ENCODE measurements around the gene TCEANC2.
"Not testable (repeated sequence)": the region's sequence is repeated elsewhere in the genome, so short reads cannot be mapped to it uniquely, and the experiment has no call there.

TCEANC2 gene

DNA sequence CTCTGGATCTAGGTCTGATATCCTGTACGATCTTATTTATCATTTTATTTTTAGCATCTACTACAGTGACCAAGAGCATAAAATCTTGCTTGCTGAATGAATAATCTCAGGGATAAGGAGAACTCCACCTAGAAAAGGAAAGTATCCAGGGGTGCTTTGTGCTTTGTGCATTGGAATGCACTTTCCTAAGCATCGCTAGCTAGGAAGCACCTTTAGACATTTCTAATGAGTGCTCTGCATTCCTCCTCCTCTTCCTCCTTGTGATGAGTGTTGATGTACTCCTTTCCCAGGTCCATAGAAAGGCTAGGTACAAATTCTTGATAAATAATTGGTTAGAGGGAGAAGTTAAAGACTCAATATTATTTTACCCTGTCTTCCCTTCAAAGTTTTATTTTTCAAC is 31.4 kb downstream of the TCEANC2 start:
- Histone ChIP-seq H3K9me3 (ENCODE audit: control insufficient read depth in 1 of 2, low read length in 2 of 2) (no peaks in the 10 kb centered on the region), H3K4me3 (ENCODE audit: low read depth in 1 of 2, low read length in 2 of 2) (no peak overlapping the region), H3K27me3 (ENCODE audit: control insufficient read depth in 1 of 2, insufficient read depth in 2 of 2, low read length in 2 of 2) (no peaks in the 10 kb centered on the region), H3K9ac (ENCODE audit: low read depth in 1 of 2, low read length in 2 of 2) (no peak overlapping the region), H3K36me3 (ENCODE audit: control insufficient read depth in 1 of 2, insufficient read depth in 2 of 2, low read length in 2 of 2) (peaks cover 0 to 4% of the 10 kb centered on the region in 2 donors), H3K27ac (ENCODE audit: low read depth, low read length) (no peak overlapping the region), H3K4me1 (ENCODE audit: control insufficient read depth in 1 of 2, insufficient read depth in 2 of 2, low read length in 2 of 2) (peaks cover 0 to 5% of the 10 kb centered on the region in 2 donors)

DNA sequence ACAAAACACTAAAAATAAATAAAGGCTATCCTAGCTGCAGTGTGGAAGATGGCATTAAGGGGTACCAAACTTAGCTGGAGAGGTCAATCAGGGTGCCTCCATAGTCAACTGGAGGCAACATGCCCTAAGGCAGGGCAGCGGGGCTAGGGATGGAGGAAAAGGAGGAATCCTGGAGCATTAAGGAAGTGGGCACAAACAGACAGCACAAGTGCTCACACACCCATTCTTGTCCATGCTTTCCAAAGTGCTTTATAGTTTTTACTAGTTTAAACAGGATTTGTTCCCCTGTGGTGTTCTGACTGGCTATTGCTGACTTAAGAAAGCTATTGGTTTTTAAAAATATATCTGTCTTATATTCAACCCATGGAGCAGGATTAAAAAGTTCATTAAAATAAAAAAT is 33.3 kb downstream of the TCEANC2 start:
- Histone ChIP-seq H3K9me3 (ENCODE audit: control insufficient read depth in 1 of 2, low read length in 2 of 2) (no peaks in the 10 kb centered on the region), H3K36me3 (ENCODE audit: control insufficient read depth in 1 of 2, insufficient read depth in 2 of 2, low read length in 2 of 2) (peaks cover 0 to 6% of the 10 kb centered on the region in 2 donors), H3K27ac (ENCODE audit: low read depth, low read length) (no peak overlapping the region), H3K4me1 (ENCODE audit: control insufficient read depth in 1 of 2, insufficient read depth in 2 of 2, low read length in 2 of 2) (no peaks in the 10 kb centered on the region), H3K4me3 (ENCODE audit: low read depth in 1 of 2, low read length in 2 of 2) (no peak overlapping the region), H3K9ac (ENCODE audit: low read depth in 1 of 2, low read length in 2 of 2) (no peak overlapping the region), H3K27me3 (ENCODE audit: control insufficient read depth in 1 of 2, insufficient read depth in 2 of 2, low read length in 2 of 2) (no peaks in the 10 kb centered on the region)

DNA sequence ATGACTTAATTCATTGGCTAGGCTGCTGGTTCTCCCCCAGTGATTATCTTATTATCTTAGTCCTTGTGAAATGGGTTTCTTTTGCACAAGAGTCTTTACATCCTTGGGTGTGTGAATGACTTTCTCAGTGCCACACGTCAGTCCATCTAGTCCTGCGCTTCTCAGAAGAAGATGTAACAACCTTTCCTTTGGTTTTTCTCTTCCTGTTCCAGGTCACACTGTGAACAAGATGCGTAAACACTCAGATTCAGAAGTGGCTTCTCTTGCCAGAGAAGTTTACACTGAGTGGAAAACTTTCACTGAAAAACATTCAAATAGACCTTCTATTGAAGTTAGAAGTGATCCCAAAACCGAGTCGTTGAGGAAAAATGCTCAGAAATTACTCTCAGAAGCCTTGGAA is 35.0 kb downstream of the TCEANC2 start:
- no peak overlapping the region for H3K27ac ChIP-seq (ENCODE audit: low read depth, low read length)
- no peaks in the 10 kb centered on the region for H3K4me1 ChIP-seq (ENCODE audit: control insufficient read depth in 1 of 2, insufficient read depth in 2 of 2, low read length in 2 of 2)
- no peak overlapping the region for H3K9ac ChIP-seq (ENCODE audit: low read depth in 1 of 2, low read length in 2 of 2)
- H3K4me3 ChIP-seq (ENCODE audit: low read depth in 1 of 2, low read length in 2 of 2), result no peak overlapping the region
- no peaks in the 10 kb centered on the region for H3K27me3 ChIP-seq (ENCODE audit: control insufficient read depth in 1 of 2, insufficient read depth in 2 of 2, low read length in 2 of 2)
- H3K9me3 ChIP-seq (ENCODE audit: control insufficient read depth in 1 of 2, low read length in 2 of 2), result no peaks in the 10 kb centered on the region
- peaks cover 0 to 6% of the 10 kb centered on the region in 2 donors for H3K36me3 ChIP-seq (ENCODE audit: control insufficient read depth in 1 of 2, insufficient read depth in 2 of 2, low read length in 2 of 2)

DNA sequence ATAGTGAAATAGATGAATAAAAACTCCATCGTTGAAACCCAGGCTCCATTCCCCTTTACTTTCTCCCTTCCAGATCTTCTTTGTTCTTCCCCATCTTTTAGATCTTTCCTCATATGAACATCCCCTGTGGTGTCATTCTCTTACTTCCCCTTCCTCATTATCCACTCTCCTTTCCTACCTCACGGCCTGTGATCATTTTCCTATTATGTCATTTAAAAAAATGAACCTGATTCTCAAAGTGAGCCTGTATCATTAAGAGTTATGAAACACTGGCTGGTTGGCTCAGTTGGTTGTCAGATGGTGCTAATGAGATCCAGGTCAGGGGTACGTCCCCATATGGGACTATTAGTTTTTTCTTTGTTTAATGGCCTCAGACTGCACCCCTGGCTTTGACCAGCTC is 38.3 kb downstream of the TCEANC2 start:
- Histone ChIP-seq H3K9ac (ENCODE audit: low read depth in 1 of 2, low read length in 2 of 2) (no peak overlapping the region), H3K27me3 (ENCODE audit: control insufficient read depth in 1 of 2, insufficient read depth in 2 of 2, low read length in 2 of 2) (no peaks in the 10 kb centered on the region), H3K27ac (ENCODE audit: low read depth, low read length) (no peak overlapping the region), H3K4me1 (ENCODE audit: control insufficient read depth in 1 of 2, insufficient read depth in 2 of 2, low read length in 2 of 2) (peaks cover 26 to 28% of the 10 kb centered on the region in 2 donors), H3K4me3 (ENCODE audit: low read depth in 1 of 2, low read length in 2 of 2) (no peak overlapping the region), H3K9me3 (ENCODE audit: control insufficient read depth in 1 of 2, low read length in 2 of 2) (no peaks in the 10 kb centered on the region), H3K36me3 (ENCODE audit: control insufficient read depth in 1 of 2, insufficient read depth in 2 of 2, low read length in 2 of 2) (peaks cover 0 to 3% of the 10 kb centered on the region in 2 donors)

DNA sequence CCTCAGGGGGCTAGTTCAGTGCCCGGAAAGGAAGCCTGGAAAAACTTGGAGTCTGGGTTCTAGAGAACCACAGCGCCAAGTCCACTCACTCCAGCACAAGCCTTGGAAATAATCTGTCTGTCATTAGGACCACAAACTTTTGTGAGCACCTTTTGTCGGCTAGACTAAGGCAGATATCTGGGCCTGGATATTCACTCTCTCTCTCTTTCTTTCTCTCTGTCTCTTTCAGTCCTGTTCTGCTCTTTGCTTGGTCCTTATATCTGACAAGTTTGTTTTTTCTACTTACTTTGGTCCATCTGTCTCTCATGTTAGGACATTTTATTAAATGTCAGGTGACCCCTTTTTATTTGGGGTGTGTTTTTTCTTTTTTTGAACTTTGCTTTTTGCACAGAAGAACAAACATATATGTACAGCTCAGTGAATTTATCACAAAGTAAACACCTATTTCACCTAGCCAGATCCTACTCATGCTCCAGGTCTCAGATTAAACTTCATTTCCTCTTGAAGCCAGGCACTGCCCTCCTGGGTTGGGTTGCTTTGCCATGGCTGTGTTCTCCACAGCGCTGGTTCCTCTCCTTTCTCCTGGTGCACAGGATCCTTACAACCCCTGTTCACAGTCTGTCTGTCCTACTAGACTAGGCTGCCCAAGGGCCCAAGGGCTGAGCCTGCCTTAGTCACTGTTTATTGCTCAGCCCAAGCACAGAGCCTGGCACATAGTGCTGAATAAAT is 40.8 kb downstream of the TCEANC2 start:
- H3K9me3 ChIP-seq (ENCODE audit: control insufficient read depth in 1 of 2, low read length in 2 of 2), result no peaks in the 10 kb centered on the region
- no peak overlapping the region for H3K27ac ChIP-seq (ENCODE audit: low read depth, low read length)
- peaks cover 26 to 28% of the 10 kb centered on the region in 2 donors for H3K4me1 ChIP-seq (ENCODE audit: control insufficient read depth in 1 of 2, insufficient read depth in 2 of 2, low read length in 2 of 2)
- H3K4me3 ChIP-seq (ENCODE audit: low read depth in 1 of 2, low read length in 2 of 2), result peak overlapping the region in 1 of 2 donors; percentile 17
- H3K27me3 ChIP-seq (ENCODE audit: control insufficient read depth in 1 of 2, insufficient read depth in 2 of 2, low read length in 2 of 2), result no peaks in the 10 kb centered on the region
- H3K36me3 ChIP-seq (ENCODE audit: control insufficient read depth in 1 of 2, insufficient read depth in 2 of 2, low read length in 2 of 2), result peaks cover 0 to 3% of the 10 kb centered on the region in 2 donors
- H3K9ac ChIP-seq (ENCODE audit: low read depth in 1 of 2, low read length in 2 of 2), result peak overlapping the region; percentile 7 to 18

DNA sequence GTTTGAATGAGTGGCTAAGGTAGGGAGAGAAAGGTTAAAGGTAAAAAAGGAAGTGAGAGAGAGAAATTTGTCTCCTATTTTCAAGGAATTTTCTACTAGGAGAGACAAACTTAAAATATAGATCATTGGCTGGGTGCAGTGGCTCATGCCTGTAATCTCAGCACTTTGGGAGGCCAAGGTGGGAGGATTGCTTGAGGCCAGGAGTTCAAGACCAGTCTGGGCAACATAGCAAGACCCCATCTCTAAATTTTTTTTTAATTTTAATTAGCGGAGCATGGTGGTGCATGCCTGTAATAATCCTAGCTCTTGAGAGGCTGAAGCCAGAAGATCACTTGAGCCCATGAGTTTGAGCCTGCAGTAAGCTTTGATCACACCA is 41.3 kb downstream of the TCEANC2 start:
- peaks cover 26 to 28% of the 10 kb centered on the region in 2 donors for H3K4me1 ChIP-seq (ENCODE audit: control insufficient read depth in 1 of 2, insufficient read depth in 2 of 2, low read length in 2 of 2)
- H3K36me3 ChIP-seq (ENCODE audit: control insufficient read depth in 1 of 2, insufficient read depth in 2 of 2, low read length in 2 of 2); H3K27ac ChIP-seq (ENCODE audit: low read depth, low read length); H3K9me3 ChIP-seq (ENCODE audit: control insufficient read depth in 1 of 2, low read length in 2 of 2); H3K27me3 ChIP-seq (ENCODE audit: control insufficient read depth in 1 of 2, insufficient read depth in 2 of 2, low read length in 2 of 2); H3K9ac ChIP-seq (ENCODE audit: low read depth in 1 of 2, low read length in 2 of 2): not testable (repeated sequence)
- H3K4me3 ChIP-seq (ENCODE audit: low read depth in 1 of 2, low read length in 2 of 2), result peak overlapping the region in 1 of 2 donors; percentile 17

DNA sequence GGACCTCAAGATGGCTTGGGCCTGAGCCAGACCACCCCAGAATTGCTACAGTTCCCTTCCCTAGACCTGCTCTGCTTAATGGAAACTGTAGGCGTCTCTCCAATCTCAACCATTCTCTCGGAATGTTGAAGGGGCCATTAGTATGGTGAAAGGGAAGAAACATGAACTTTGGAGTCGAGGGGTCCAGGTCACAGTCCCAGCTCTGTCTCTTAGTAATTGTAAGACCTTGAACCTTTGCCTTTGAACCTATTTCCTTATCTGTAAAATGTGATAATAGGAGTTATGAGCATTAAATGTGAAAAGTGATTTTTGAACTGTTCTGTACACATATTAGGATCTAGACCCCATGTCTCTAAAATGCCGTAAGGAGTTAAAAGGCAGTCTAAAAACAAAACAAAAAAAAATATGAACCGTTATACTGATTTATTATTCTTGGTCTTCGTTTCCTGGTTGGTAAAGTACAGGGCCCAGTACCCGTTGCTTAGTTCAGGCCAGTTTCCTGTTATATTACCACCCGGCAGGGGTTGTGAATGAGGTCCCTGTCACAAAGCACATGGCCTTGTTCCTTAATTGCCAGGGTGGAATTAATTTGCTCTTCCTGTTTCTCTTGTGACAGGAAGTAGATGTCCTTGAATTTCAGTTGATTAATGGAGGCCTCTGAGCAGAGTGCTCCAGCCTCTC is 42.3 kb downstream of the TCEANC2 start:
- H3K36me3 ChIP-seq (ENCODE audit: control insufficient read depth in 1 of 2, insufficient read depth in 2 of 2, low read length in 2 of 2), result no peaks in the 10 kb centered on the region
- no peaks in the 10 kb centered on the region for H3K9me3 ChIP-seq (ENCODE audit: control insufficient read depth in 1 of 2, low read length in 2 of 2)
- peaks cover 31 to 32% of the 10 kb centered on the region in 2 donors for H3K4me1 ChIP-seq (ENCODE audit: control insufficient read depth in 1 of 2, insufficient read depth in 2 of 2, low read length in 2 of 2)
- peak overlapping the region in 1 of 2 donors; percentile 12 for H3K4me3 ChIP-seq (ENCODE audit: low read depth in 1 of 2, low read length in 2 of 2)
- no peak overlapping the region for H3K9ac ChIP-seq (ENCODE audit: low read depth in 1 of 2, low read length in 2 of 2)
- H3K27ac ChIP-seq (ENCODE audit: low read depth, low read length), result no peak overlapping the region
- H3K27me3 ChIP-seq (ENCODE audit: control insufficient read depth in 1 of 2, insufficient read depth in 2 of 2, low read length in 2 of 2), result no peaks in the 10 kb centered on the region

DNA sequence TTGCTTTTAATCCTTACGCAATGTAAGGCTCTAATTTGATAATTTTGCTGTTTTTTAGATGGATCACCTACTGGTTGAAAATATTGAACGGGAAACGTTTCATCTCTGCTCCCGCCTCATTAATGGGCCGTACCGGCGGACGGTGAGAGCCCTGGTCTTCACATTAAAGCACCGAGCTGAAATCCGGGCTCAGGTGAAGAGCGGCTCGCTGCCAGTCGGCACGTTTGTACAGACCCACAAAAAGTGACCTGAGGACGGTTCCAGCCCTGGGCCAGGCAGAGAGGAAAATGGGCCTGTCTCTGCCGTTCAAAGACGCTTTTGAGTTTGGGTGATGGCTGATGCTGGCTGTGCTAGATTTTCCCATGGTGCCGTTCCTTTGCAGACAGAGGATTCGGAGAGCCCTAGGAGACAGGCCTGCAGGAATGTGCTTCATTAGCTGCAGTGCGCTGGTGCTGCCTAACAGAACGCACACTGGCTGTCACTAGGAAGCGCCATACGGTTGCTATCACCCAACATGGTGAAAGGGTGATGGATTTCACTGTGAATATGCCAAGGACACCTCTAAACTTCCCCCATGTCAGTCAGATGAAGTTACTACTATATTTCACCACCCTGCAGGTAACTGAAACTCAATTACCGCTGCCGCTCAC is 42.9 kb downstream of the TCEANC2 start:
- Histone ChIP-seq H3K4me3 (ENCODE audit: low read depth in 1 of 2, low read length in 2 of 2) (peak overlapping the region in 1 of 2 donors; percentile 12), H3K36me3 (ENCODE audit: control insufficient read depth in 1 of 2, insufficient read depth in 2 of 2, low read length in 2 of 2) (no peaks in the 10 kb centered on the region), H3K27me3 (ENCODE audit: control insufficient read depth in 1 of 2, insufficient read depth in 2 of 2, low read length in 2 of 2) (no peaks in the 10 kb centered on the region), H3K4me1 (ENCODE audit: control insufficient read depth in 1 of 2, insufficient read depth in 2 of 2, low read length in 2 of 2) (peaks cover 31 to 32% of the 10 kb centered on the region in 2 donors), H3K27ac (ENCODE audit: low read depth, low read length) (no peak overlapping the region), H3K9me3 (ENCODE audit: control insufficient read depth in 1 of 2, low read length in 2 of 2) (no peaks in the 10 kb centered on the region), H3K9ac (ENCODE audit: low read depth in 1 of 2, low read length in 2 of 2) (no peak overlapping the region)

DNA sequence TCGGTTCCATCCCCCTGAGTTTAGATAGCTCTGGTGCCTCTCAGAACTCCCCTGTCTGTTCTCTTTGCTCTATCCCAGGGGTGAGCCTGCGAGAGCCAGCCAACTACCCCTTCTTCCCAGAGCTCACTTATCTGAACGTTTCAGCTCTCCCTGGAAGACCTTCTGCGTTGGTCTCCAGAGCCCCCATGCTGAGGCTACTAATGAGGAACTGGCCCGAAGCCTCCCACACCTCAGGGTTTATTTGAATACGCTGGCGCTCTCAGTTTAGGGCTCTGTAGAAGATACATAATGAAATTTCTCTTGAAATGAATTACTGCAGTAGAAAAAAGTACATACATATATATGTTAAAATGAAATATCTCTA is 43.5 kb downstream of the TCEANC2 start:
- Histone ChIP-seq H3K9me3 (ENCODE audit: control insufficient read depth in 1 of 2, low read length in 2 of 2) (no peaks in the 10 kb centered on the region), H3K4me1 (ENCODE audit: control insufficient read depth in 1 of 2, insufficient read depth in 2 of 2, low read length in 2 of 2) (peaks cover 31 to 32% of the 10 kb centered on the region in 2 donors), H3K36me3 (ENCODE audit: control insufficient read depth in 1 of 2, insufficient read depth in 2 of 2, low read length in 2 of 2) (no peaks in the 10 kb centered on the region), H3K4me3 (ENCODE audit: low read depth in 1 of 2, low read length in 2 of 2) (no peak overlapping the region), H3K9ac (ENCODE audit: low read depth in 1 of 2, low read length in 2 of 2) (no peak overlapping the region), H3K27ac (ENCODE audit: low read depth, low read length) (no peak overlapping the region), H3K27me3 (ENCODE audit: control insufficient read depth in 1 of 2, insufficient read depth in 2 of 2, low read length in 2 of 2) (no peaks in the 10 kb centered on the region)

DNA sequence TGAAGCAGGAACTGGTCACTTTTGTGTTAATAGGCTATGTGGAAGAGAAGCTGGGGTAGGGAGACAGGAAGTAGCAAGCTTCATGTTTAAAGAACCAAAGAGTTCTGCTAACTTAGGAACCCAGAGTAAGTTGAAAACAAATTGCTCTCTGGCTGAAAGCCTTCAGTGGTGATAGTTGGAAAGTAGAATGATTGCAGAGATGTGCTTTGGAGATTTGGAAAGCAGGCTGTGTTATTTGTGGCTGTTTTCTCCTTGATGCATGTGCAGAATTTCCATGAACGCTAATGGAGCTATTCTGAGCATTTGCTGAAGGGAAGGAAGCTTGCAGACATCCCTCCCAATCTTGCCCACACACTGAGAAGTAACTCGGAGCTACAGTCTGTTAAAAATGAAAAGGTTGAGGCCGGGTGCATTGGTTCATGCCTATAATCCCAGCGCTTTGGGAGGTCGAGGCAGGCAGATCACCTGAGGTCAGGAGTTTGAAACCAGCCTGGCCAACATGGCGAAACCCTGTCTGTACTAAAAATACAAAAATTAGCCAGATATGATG is 45.7 kb downstream of the TCEANC2 start:
- no peaks in the 10 kb centered on the region for H3K9me3 ChIP-seq (ENCODE audit: control insufficient read depth in 1 of 2, low read length in 2 of 2)
- H3K9ac ChIP-seq (ENCODE audit: low read depth in 1 of 2, low read length in 2 of 2), result no peak overlapping the region
- H3K27me3 ChIP-seq (ENCODE audit: control insufficient read depth in 1 of 2, insufficient read depth in 2 of 2, low read length in 2 of 2), result no peaks in the 10 kb centered on the region
- no peak overlapping the region for H3K27ac ChIP-seq (ENCODE audit: low read depth, low read length)
- H3K4me3 ChIP-seq (ENCODE audit: low read depth in 1 of 2, low read length in 2 of 2), result no peak overlapping the region
- H3K4me1 ChIP-seq (ENCODE audit: control insufficient read depth in 1 of 2, insufficient read depth in 2 of 2, low read length in 2 of 2), result peaks cover 25 to 26% of the 10 kb centered on the region in 2 donors
- H3K36me3 ChIP-seq (ENCODE audit: control insufficient read depth in 1 of 2, insufficient read depth in 2 of 2, low read length in 2 of 2), result peaks cover 0 to 5% of the 10 kb centered on the region in 2 donors

Data from duodenal mucosa (tissue), 2 donors.